Liver (tissue), 9 donors: Measurements from ENCODE around the gene GNA14. TPM values are rescaled to one million over a fixed set of nuclear protein-coding genes. Genes with fewer than 3 reads are reported as not detected.

Experiments
- DNase-seq: peaks from one replicate; pipeline ENCODE4 v3.0.0-alpha.2; 2017; ENCODE audit warnings: low spot score
- H3K27ac ChIP-seq, 2 donors: one replicate each; pipeline ENCODE4 v1.7.0; 2013; ENCODE audit warnings: inconsistent platforms in 2 of 2, low read length in 2 of 2, control low read depth in 1 of 2, low read depth in 1 of 2, mild to moderate bottlenecking in 1 of 2
- H3K27me3 ChIP-seq, 4 donors: one replicate each; pipeline versions ENCODE4 v1.6.1 to v1.7.0; 2013; ENCODE audit warnings: low read length in 3 of 4, inconsistent platforms in 1 of 4, mild to moderate bottlenecking in 1 of 4, moderate library complexity in 1 of 4; ENCODE audit not compliant: control insufficient read depth in 4 of 4, insufficient read depth in 4 of 4
- H3K36me3 ChIP-seq, 4 donors: one replicate each; pipeline versions ENCODE4 v1.6.1 to v1.7.0; 2013; ENCODE audit warnings: low read length in 3 of 4, mild to moderate bottlenecking in 3 of 4, low read depth in 1 of 4, moderate library complexity in 1 of 4; ENCODE audit not compliant: control insufficient read depth in 4 of 4, insufficient read depth in 3 of 4
- H3K4me1 ChIP-seq, 4 donors: one replicate each; pipeline versions ENCODE4 v1.6.1 to v1.7.0; 2013; ENCODE audit warnings: low read length in 3 of 4, mild to moderate bottlenecking in 3 of 4, moderate library complexity in 1 of 4; ENCODE audit not compliant: control insufficient read depth in 4 of 4, insufficient read depth in 4 of 4
- H3K4me3 ChIP-seq, 3 donors: one replicate each; pipeline versions ENCODE4 v1.6.1 to v1.7.0; 2013; ENCODE audit warnings: low read length in 3 of 3, control low read depth in 1 of 3, low read depth in 1 of 3, mild to moderate bottlenecking in 1 of 3
- H3K9ac ChIP-seq, 2 donors: one replicate each; pipeline ENCODE4 v1.7.0; 2013; ENCODE audit warnings: low read length in 2 of 2, mild to moderate bottlenecking in 2 of 2, moderate library complexity in 2 of 2, control low read depth in 1 of 2, low read depth in 1 of 2
- H3K9me3 ChIP-seq, 4 donors: one replicate each; pipeline versions ENCODE4 v1.6.1 to v1.7.0; 2013; ENCODE audit warnings: low read length in 3 of 4; ENCODE audit not compliant: control insufficient read depth in 4 of 4
- ATF3 ChIP-seq: IDR thresholded peaks from 2 replicates; pipeline ENCODE4 v1.6.1; 2016; ENCODE audit warnings: antibody characterized with exemption
- CTCF ChIP-seq: fragments of 150-350 bp; IDR thresholded peaks from 2 replicates; pipeline ENCODE4 v1.5.1; 2017; ENCODE audit warnings: improper control_type of control experiment, low read depth, low read length; ENCODE audit not compliant: missing input control
- EGR1 ChIP-seq, 2 donors: IDR thresholded peaks; 2 replicates each; pipeline ENCODE4 v1.6.1; 2016 to 2018; ENCODE audit warnings: antibody characterized with exemption in 2 of 2, low read depth in 2 of 2
- FOXA1 ChIP-seq: IDR thresholded peaks from 2 replicates; pipeline ENCODE4 v1.6.1; 2016; ENCODE audit warnings: antibody characterized with exemption
- FOXA2 ChIP-seq: IDR thresholded peaks from 2 replicates; pipeline ENCODE4 v1.6.1; 2016; ENCODE audit warnings: antibody characterized with exemption
- GABPA ChIP-seq, 2 donors: IDR thresholded peaks in 1 of 2; conservative IDR thresholded peaks in 1 of 2; 2 replicates each; pipeline ENCODE4 v1.6.1; 2016; ENCODE audit warnings: antibody characterized with exemption in 2 of 2, mild to moderate bottlenecking in 1 of 2, moderate library complexity in 1 of 2
- HNF4A ChIP-seq, 2 donors: conservative IDR thresholded peaks; 2 replicates each; pipeline ENCODE4 v1.6.1; 2016; ENCODE audit warnings: antibody characterized with exemption in 2 of 2, mild to moderate bottlenecking in 2 of 2
- HNF4G ChIP-seq: IDR thresholded peaks from 2 replicates; pipeline ENCODE4 v1.6.1; 2016; ENCODE audit warnings: antibody characterized with exemption
- JUND ChIP-seq, 2 donors: IDR thresholded peaks; 2 replicates each; pipeline ENCODE4 v1.6.1; 2016; ENCODE audit warnings: antibody characterized with exemption in 2 of 2
- MAX ChIP-seq: IDR thresholded peaks from 2 replicates; pipeline ENCODE4 v1.6.1; 2016; ENCODE audit warnings: antibody characterized with exemption
- NR2F2 ChIP-seq: IDR thresholded peaks from 2 replicates; pipeline ENCODE4 v1.6.1; 2016; ENCODE audit warnings: antibody characterized with exemption
- RAD21 ChIP-seq, 2 donors: IDR thresholded peaks; 2 replicates each; pipeline ENCODE4 v1.6.1; 2016; ENCODE audit warnings: antibody characterized with exemption in 2 of 2, mild to moderate bottlenecking in 2 of 2
- RXRA ChIP-seq, 2 donors: IDR thresholded peaks; 2 replicates each; pipeline ENCODE4 v1.6.1; 2017 to 2018; ENCODE audit warnings: antibody characterized with exemption in 2 of 2, mild to moderate bottlenecking in 1 of 2
- SP1 ChIP-seq: IDR thresholded peaks from 2 replicates; pipeline ENCODE4 v1.6.1; 2018; ENCODE audit warnings: antibody characterized with exemption, mild to moderate bottlenecking
- TAF1 ChIP-seq: conservative IDR thresholded peaks from 2 replicates; pipeline ENCODE4 v1.6.1; 2016; ENCODE audit warnings: antibody characterized with exemption, mild to moderate bottlenecking
- YY1 ChIP-seq: IDR thresholded peaks from 2 replicates; pipeline ENCODE4 v1.6.1; 2016; ENCODE audit warnings: antibody characterized with exemption, mild to moderate bottlenecking
- ZBTB33 ChIP-seq: IDR thresholded peaks from 2 replicates; pipeline ENCODE4 v1.6.1; 2016; ENCODE audit warnings: antibody characterized with exemption
- WGBS: extraction: QIAGEN DNeasy Blood & Tissue Kit; methylation state at CpG from one replicate; pipeline ENCODE4 v1.1.7; 2013; 5-methylcytosine and 5-hydroxymethylcytosine counted together
- polyA plus RNA-seq, 2 donors: library from polyadenylated mRNA; stranded (reverse) in 1 of 2; unstranded in 1 of 2; fragments of 200-250 nt in 1 of 2; fragments of >200 nt in 1 of 2; fragmentation: Nextera tagmentation in 1 of 2; extraction: Ambion mirVana in 1 of 2; gene quantifications; one replicate each; pipeline versions ENCODE4 v1.2.1 to v1.2.3, GENCODE V29; 2013 to 2015
- total RNA-seq, 2 donors: library from RNA; depleted of rRNA; stranded (reverse); fragments of >200 nt; gene quantifications; one replicate each; pipeline ENCODE4 v1.2.3, GENCODE V29; 2014
- TF ChIP-seq, protein P1 (sequence below): IDR thresholded peaks from 2 replicates; pipeline ENCODE4 v1.6.1; 2016; ENCODE audit warnings: antibody characterized with exemption, mild to moderate bottlenecking
- donor health status: healthy.
- donor health status: healthy.
- donor health status: healthy.
- donor health status: healthy.
- donor health status: healthy.

The GNA14 gene
- total and polyA plus RNA-seq, 4 donors = 1.1 to 5.4 (median 2.9) TPM

DNA sequence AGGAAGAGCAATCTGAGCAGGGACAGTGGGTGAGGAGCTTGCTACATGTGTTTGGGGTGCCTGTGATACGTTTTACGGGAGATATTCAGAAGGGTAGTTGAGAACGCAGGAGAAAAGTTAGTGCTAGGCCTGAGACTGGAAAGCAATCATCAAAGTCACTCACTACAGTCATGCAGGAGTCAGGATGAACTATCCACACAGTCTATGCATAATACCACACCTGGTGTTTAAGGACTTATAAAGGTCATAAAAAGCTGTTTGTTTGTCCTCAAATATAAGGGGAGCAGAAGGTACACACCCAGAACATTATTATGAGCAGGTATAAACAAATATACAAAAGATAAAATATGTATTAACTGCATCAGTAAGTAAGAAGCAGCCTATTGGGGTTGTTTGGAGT is 176.6 kb downstream of the GNA14 start:
- 90% methylated on average over 3 of the region's 3 CpGs for WGBS
- Histone ChIP-seq H3K4me3 (no peak overlapping the region), H3K9me3 (no peaks in the 10 kb centered on the region), H3K9ac (no peak overlapping the region), H3K36me3 (no peaks in the 10 kb centered on the region), H3K27me3 (no peaks in the 10 kb centered on the region), H3K4me1 (no peaks in the 10 kb centered on the region), H3K27ac (no peak overlapping the region)
- DNase-seq = no peak
- TF ChIP-seq RAD21 (IDR thresholded peaks at IDR 0.05) = no peak
- TF ChIP-seq, protein P1, sequence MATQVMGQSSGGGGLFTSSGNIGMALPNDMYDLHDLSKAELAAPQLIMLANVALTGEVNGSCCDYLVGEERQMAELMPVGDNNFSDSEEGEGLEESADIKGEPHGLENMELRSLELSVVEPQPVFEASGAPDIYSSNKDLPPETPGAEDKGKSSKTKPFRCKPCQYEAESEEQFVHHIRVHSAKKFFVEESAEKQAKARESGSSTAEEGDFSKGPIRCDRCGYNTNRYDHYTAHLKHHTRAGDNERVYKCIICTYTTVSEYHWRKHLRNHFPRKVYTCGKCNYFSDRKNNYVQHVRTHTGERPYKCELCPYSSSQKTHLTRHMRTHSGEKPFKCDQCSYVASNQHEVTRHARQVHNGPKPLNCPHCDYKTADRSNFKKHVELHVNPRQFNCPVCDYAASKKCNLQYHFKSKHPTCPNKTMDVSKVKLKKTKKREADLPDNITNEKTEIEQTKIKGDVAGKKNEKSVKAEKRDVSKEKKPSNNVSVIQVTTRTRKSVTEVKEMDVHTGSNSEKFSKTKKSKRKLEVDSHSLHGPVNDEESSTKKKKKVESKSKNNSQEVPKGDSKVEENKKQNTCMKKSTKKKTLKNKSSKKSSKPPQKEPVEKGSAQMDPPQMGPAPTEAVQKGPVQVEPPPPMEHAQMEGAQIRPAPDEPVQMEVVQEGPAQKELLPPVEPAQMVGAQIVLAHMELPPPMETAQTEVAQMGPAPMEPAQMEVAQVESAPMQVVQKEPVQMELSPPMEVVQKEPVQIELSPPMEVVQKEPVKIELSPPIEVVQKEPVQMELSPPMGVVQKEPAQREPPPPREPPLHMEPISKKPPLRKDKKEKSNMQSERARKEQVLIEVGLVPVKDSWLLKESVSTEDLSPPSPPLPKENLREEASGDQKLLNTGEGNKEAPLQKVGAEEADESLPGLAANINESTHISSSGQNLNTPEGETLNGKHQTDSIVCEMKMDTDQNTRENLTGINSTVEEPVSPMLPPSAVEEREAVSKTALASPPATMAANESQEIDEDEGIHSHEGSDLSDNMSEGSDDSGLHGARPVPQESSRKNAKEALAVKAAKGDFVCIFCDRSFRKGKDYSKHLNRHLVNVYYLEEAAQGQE = no peak
- no peak for TF ChIP-seq EGR1 (IDR thresholded peaks at IDR 0.05; ENCODE audit: low read depth in 2 of 2)
- TF ChIP-seq ZBTB33 = no peak
- TF ChIP-seq YY1 = no peak
- no peak for TF ChIP-seq ATF3
- TF ChIP-seq TAF1 = no peak
- TF ChIP-seq HNF4G = no peak
- no peak for TF ChIP-seq FOXA1
- TF ChIP-seq GABPA (IDR thresholded peaks at IDR 0.05 in 1 of 2, conservative IDR thresholded peaks at IDR 0.05 in 1 of 2) = no peak
- no peak for TF ChIP-seq RXRA (IDR thresholded peaks at IDR 0.05)
- TF ChIP-seq JUND (IDR thresholded peaks at IDR 0.05) = no peak
- TF ChIP-seq FOXA2 = no peak
- no peak for TF ChIP-seq HNF4A (conservative IDR thresholded peaks at IDR 0.05)
- no peak for TF ChIP-seq NR2F2
- no peak for TF ChIP-seq SP1
- no peak for TF ChIP-seq CTCF
- no peak for TF ChIP-seq MAX
